Esophagus squamous epithelium (tissue), 4 donors: Measurements from ENCODE around the gene SH3PXD2B.

Source experiments
- CTCF ChIP-seq, 6 experiments: fragments of 450-650 bp in 4 of 6; fragments of 200-600 bp in 2 of 6; sonication (generic) in 2 of 6; IDR thresholded peaks; one replicate each; pipeline ENCODE4 v1.5.1; 2016 to 2019; ENCODE audit warnings: antibody characterized with exemption in 6 of 6, mild to moderate bottlenecking in 4 of 6, moderate library complexity in 4 of 6
- POLR2A ChIP-seq, 4 donors: fragments of 450-650 bp; IDR thresholded peaks; one replicate each; pipeline ENCODE4 v1.6.1; 2017; ENCODE audit warnings: antibody characterized with exemption in 4 of 4, mild to moderate bottlenecking in 4 of 4, moderate library complexity in 3 of 4

DNA sequence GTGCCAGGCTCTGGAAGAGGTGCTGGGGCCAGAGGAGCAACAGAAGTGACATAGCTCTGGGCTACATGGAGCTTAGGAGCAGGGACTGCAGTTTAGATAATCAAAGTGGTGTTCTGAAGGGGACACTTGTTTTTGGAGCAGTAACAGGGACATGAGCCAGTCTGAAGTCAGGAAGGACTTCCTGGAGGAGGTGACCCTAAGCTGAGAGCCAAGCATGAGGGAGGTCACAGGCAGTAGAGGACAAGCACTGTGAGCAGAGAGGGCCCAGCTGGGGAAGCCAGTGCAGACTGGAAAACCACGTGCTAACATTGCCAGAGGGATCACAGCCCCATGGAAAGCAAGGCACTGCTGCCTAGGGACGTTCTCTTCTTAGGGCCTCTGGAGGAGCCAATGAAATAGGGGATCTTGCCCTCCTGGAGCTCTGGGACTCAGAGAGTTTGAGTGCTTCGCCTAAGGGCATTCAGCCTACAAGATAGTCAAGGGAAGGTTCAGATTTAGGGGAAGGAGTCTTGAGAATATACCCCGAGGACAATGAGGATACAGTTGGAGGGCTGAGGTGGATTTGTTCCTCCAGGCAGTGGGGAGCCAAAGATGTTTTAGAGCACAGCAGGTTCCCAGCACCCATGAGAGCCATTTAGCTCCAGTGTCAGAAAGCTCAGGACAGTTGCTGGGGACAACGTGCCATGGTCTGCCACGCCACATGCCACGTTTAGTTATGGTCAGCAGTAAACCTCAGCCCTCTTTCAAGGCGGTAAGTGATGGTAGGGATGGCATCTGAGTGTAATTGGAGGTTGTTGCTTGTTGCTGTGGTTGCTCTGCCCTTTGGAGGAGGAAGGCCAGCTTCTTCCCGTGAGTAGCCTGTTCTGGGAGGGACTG is 40.5 kb upstream of the SH3PXD2B start:
- TF ChIP-seq CTCF (IDR thresholded peaks at IDR 0.05) (no peak), POLR2A (IDR thresholded peaks at IDR 0.05) (no peak)
